Central memory CD4-positive, alpha-beta T cell (primary cell): ENCODE measurements around the gene MT3.
"Not testable (repeated sequence)": the region's sequence is repeated elsewhere in the genome, so short reads cannot be mapped to it uniquely, and the experiment has no call there.

ENCODE experiments used
- DNase-seq: peaks from one replicate; pipeline ENCODE4 v3.0.0; 2022

MT3 gene

DNA sequence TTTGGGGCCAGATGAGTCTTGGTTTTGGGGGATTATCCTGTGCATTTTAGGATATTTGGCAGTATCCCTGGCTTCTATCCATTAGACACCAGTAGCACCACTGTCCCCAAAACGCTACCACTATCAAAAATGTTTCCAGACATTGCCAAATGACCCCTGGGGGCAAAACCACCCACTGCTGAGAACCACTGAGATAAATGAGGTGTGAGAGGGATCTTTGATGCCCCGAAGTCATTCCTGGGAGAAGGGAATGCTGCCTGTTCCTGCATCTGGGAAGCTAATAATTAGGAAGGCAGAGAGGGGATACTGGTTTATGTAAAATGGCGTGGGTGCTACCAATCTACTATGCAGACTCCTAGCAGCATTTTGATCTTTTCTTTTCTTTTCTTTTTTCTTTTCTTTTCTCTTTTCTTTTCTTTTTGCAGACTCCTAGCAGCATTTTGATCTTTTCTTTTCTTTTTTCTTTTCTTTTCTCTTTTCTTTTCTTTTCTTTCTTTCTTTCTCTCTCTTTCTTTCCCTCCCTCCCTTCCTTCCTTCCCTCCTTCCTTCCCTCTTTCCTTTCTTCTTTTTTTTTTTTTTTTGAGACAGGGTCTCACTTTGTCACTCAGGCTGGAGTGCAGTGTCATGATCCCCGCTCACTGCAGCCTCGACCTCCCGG lies 8.8 kb upstream of the MT3 start:
- DNase-seq = no peak

DNA sequence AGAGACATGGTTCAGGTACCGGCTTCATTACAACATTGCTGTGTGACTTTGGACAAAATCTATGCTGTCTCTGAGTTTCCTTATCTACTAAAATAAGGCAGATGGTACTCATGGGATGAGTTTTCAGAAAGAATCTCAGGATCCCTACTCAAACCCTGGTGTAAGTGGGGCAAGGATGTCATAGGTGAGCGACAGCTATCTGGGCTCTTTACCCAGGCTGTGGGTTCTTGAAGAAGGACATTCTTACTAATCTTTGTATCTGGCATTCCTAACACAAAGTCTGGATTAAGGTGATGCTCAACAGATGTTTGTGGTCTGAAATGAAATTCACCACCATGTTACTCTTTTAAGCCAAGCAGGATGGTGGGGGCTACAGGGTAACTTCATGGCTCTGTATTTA lies 6.4 kb upstream of the MT3 start:
- DNase-seq = not testable (repeated sequence)

DNA sequence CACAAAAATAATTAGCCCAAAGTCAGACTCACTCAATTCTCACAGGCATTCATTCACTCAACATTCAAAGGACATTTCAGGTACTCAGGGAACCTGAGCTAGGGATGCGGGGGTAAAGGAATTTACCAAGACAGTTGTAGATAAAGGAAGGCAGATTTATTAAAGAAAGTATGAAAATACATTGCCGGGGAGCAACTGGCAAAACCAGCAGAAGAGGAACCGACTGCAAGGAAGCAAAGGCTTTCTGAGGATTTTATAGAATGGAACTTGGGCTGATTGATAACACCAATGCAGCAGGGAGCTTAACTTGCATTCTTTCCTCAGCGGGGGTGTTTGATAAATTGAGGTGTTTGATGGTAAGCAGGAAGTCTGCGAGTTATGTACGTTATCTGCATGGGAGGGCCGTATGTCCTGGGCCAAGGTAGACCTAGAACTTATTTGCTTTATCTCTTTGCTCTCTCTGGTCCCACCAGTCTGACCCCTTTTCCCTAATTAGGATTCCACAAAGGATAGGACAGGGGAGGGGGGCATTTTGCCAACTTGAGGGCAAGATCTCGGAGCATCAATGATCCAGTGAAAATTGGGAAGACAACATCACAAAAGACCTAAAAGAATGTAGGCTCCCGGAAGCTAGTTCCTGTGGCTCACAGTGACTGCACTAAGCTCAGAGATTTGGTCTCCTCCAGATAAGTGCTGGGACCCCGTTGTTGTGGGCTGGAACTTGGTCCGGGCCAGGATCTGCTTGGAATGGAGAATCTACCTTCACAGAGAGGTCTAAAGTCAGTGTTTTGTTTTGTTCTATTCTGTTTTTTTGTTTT lies 5.8 kb upstream of the MT3 start:
- DNase-seq = no peak

DNA sequence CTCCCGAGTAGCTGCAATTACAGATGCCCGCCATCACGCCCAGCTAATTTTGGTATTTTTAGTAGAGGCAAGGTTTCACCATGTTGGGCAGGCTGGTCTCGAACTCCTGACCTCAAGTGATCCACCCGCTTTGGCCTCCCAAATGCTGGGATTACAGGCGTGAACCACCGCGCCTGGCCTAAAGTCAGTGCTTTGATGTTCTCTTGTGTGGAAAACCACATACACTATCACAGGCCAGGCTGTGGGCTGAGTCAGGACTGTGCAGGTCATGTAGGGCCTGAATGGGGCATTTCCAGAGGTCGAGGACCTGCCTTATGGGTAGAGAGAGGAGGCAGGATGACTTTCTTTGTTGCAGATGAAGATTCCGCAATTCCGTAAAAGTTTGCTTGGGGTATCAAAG lies 5.1 kb upstream of the MT3 start:
- no peak for DNase-seq

DNA sequence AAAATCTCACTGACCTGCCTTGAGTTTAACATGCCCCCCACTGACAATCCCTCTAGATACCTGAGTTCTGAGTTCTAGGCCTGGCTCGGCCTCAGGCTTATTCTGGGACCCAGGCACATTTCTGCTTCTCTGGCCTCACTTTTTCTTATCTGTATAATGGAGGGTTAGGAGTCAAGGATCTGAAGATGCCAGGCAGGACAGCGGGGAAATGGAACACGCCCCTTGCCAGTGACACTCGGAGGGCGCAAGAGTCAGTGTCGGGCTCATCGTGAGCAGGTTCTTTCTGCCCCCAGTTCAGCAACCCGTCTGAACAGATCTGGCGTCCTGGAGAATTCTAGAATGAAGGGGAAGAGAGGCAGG lies 567 bp upstream of the MT3 start:
- no peak for DNase-seq

DNA sequence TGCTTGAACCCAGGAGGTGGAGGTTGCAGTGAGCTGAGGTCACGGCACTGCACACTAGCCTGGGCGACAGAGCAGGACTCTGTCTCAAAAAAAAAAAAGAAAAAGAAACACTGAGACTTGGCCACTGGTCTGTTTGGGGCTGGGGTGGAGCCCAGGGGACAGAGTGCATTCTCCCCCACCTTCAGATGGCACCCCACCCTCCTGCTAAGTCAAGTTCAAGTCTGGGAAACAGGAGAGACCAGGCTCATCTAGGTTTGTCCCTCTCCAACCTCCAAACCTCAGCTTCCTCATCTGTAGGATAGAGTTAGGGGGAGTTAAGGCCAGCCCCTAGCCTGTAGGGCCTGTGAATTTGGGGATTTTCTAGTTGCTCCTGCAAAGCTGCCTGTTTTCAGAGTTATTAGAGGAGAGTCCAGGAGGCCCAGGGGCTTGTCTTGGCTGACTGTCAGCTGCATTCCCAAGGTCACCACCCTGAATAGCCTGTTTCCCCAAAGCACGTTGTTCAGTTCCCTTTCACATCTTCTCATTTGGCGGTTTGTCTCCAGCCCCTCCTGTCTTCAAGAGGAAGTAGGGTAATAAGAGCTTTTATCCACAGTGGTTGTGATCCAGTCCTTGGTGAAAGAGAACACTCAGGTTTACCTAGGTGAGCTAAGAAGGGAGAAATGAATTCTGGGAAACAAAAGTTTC lies 2.2 kb downstream of the MT3 start:
- DNase-seq = no peak

DNA sequence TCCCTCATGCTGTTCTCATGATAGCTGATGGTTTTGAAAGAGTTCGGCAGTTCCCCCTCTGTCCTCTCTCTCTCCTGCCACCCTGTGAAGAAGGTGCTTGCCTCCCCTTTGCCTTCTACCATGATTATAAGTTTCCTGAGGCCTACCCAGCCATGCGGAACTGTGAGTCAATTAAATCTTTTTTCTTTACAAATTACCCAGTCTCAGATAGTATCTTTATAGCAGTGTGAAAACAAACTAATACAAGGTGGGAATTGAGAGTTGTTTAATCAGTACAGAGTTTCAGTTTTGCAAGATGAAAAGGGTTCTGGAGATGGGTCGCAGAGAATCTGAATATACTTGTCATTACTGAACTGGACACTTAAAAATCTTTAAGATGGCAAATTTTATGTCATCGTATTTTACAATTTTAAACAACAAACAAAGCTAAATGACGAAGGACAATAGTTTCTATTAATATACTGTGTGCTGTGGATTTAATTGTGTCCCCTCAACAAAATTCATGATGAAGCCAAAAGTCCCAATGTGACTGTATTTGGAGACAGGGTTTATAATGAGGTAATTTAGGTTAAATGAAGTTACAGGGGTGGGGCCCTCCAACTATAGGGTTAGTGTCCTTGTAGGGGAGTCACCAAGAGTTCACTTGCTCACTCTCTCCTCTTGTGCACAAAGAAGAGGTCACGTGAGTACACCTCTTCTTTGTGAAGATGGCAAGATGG lies 4.4 kb downstream of the MT3 start:
- no peak for DNase-seq

DNA sequence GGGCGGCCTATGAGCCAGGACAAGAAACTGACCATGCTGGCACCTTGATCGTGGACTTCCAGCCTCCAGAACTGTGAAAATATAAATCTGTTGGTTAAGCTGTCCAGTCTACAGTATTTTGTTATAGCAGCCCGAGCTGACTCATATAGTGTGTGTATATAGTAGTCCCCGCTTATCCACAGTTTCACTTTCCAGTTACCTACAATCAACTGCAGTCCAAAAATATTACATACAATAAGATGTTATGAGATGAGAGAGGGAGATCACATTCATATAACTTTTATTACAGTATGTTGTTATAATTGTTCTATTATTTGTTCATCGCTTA lies 4.9 kb downstream of the MT3 start:
- no peak for DNase-seq

DNA sequence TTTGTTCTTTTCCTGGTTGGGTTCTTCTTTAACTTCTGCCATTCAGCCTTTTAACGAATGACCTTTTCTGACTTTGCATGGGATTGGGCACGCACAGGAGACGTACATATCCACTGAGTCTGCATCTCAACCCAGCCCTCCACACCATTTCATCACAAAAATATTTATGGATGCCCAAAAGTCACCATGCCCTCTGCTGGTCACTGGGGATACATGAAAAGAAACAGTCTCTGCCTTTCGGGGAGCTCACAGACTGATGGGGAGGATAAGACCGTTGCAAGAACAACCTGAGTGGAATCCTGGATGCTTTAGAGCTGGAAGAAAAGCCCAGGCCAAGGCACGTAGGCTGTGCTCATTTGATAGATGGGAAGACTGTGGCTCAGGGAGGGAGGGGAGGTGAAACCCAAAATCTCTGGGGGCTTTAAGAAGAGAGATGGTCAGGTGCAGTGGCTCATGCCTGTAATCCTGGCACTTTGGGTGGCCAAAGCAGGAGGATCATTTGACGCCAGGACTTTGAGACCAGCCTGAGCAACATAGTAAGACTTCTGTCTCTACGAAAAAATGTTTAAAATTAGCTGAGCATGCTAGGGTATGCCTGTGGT lies 11.2 kb downstream of the MT3 start:
- peak; percentile 19 for DNase-seq

DNA sequence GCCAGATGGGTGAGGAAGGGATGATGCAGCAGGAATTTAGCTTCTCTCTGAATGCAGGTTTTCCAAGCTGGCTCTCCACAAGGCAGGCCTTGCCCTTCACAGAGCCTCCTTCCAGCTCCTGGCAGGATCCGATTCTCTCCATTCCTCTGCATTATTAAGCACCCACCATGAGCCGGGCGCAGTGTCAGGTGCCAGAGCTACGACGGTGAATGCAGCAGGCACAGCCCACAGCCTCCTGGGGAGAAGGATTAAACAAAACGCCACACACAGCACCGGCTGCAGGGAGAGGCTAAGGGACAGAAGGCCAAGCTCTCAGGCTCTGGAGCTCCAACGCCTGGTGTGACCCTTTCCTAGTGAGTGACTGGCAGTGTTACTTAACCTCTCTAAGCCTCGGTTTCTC lies 12.0 kb downstream of the MT3 start:
- DNase-seq = no peak

DNA sequence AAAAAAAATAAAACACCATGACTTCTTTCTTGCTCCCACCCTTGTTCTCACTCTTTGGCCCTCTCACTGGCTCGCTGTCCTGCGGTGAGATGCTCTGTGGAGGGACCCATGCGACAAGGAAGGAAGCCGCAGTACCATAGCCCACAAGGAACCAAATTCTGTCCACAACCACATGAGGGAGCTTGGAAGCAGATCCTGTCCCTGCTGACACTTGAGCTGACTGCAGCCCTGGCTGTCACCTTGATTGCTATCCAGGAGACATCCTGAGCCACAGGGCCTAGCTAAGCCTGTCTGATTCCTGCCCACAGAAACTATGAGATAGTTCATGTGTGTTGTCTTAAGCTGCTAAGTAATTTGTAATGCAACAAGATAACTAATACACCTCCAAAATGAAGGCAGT lies 14.3 kb downstream of the MT3 start:
- DNase-seq = no peak

DNA sequence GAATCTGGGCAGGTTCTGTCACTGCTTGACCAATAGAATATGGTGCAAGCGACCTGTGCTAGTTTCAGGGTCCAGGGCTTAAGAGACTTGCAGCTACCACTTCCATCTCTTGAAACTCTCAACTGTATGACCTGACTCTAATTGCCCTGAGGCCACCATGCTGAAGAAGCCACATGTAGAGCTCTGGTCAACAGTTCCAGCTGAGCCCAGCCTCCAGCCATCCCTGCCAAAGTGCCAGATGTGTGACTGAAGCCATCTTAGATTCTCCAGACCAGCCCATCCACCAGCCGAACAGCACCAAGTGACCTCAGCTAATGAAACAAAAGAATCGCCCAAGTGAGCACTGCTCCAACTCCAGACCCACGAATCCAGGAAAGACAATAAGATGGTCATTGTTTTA lies 15.6 kb downstream of the MT3 start:
- no peak for DNase-seq

DNA sequence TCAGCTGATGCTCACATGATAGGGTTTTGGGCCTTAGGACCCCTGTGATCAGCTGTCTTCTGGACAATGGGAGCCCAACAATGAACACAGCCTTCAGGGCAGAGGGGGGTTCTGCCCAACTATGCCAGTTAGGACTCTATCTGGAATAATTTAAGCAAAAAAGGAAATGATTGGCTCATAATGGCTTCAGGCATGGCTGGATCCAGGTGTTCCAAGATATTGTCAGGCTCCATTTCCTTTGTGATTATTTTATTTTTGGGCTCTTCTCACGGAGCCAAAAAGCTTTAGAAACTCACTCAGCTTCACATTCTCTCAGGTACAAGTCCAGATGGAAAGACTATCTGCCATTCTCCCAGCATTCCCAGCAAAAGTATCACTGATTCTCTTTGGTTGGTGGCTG lies 16.1 kb downstream of the MT3 start:
- DNase-seq = no peak

DNA sequence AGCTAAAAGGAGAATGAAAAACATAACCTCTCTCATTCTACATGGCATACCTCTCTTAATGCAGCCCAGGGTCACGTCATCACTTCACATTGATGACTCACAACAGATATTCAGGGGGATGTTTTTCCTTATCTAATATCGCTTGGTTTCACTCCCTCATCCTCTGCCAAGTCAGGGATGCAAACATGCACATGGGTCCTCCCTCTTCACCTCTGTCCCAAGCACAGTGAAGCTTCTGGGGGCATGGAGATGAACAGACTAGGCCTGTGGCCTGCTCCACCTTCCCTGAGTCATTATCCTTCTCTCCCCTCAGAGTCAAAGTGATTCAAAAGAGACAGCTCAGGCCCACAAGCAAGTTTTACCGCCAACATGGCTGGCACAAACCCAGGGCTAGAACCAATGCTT lies 16.7 kb downstream of the MT3 start:
- no peak for DNase-seq

DNA sequence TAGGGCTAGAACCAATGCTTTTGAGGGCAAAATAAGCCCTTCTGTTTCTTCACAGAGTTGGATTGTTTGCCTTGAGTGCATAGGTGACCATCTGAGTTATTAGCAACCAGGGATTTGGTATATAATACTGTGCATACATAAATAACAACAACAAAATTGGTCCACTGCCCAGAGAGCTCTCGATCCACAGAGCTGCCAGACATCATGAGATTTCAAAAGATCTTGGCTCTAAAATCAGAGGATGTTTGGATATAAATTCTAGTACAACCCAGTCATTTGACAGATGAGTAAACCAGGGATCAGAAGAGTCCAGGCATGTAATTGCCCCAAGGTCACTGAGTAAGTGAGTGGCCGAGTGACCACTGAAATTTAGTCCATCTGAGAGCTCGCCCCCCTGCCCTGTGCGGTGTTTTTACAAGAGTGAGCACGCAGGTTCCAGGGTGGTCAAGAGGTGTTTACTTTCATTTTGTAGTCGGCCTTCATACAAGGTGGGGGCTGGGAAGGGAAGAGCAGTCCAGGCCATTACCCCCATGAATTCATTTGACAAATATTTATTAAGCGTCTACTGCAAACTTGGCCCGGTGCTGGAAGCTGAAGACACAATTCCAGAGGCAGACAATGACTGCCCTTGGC lies 17.3 kb downstream of the MT3 start:
- DNase-seq = no peak

DNA sequence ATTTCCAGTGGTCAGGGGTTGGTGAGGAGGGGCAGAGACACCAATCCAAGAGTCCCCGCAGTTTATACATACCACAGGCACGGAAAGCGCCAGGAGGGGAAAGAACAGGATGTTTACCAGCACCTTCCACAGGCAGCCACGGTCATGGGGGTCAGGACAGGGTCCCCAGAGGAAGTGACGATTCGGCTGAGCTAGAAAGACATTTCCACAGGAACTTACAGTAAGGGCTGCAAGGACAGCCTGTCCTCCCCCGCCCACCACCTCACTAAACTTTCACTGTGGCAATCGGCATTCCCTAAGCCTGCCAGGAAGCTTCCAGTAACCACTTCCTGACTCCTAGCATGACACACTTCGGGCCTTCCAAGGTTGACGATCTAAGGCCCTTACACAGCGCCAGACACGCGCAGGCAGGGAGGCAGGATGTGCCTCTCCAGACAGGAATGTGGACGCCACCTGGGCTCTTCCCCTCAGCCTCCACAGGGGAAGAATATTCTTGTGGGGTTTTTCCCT lies 17.8 kb downstream of the MT3 start:
- DNase-seq = no peak

DNA sequence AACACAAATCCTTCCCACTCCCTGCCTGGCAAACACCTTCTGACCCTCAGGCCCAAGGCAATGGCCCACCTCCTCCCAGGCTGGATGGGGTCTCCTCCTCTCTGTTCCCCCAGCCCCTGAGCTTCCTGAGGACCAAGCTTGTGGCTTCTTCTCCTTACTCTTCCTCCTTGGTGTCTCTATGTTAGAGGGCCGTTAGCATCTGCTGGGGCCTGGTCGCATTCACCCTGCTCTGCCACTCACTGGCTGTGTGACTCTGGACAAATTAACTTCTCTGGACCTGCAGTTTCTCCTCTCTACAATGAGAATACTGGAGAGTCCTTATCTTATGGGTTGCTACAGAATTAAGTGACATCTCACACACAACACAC lies 18.3 kb downstream of the MT3 start:
- DNase-seq = no peak

DNA sequence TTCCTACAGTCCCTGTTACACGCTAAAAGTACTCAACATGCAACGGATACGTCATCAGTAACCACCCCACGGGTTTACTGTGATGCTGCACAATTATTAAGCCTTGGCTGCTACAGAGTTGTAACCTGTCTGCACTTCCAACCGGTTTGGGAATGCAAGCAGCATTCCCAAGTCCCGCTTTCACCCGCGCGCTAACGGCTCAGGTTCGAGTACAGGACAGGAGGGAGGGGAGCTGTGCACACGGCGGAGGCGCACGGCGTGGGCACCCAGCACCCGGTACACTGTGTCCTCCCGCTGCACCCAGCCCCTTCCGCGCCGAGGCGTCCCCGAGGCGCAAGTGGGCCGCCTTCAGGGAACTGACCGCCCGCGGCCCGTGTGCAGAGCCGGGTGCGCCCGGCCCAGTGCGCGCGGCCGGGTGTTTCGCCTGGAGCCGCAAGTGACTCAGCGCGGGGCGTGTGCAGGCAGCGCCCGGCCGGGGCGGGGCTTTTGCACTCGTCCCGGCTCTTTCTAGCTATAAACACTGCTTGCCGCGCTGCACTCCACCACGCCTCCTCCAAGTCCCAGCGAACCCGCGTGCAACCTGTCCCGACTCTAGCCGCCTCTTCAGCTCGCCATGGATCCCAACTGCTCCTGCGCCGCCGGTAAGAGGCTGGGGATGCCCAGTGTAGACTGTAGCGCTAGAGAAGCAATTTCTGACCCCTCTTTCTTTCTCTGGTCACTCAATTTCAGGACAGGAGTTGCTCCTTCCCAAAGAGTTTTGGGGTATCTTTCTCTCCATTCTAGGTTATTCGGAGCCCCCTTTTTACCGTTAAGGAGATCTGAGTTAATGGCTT lies 18.9 kb downstream of the MT3 start, which contains the start of gene MT2A:
TSS of gene MT2A (plus strand) at position 542 of the 833 bp plus-strand sequence. CDS start at position 614, 72 bp downstream.
- DNase-seq = peak; percentile 83

DNA sequence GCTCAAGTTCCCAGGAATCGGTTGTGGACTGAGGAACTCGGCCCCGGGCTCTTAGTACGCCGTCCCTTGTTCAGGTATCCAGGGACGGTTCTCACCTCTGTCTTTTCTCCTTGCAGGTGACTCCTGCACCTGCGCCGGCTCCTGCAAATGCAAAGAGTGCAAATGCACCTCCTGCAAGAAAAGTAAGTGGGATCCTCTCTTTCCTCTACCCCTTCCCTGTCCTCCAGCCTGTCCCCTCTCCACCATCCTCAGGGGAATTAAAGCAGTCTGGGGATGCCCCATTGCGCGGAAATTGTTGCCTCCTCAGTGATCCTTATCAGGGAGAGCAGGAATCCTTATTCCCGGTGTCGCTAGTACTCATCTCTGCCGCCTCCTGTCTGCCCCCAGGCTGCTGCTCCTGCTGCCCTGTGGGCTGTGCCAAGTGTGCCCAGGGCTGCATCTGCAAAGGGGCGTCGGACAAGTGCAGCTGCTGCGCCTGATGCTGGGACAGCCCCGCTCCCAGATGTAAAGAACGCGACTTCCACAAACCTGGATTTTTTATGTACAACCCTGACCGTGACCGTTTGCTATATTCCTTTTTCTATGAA lies 19.6 kb downstream of the MT3 start:
- no peak for DNase-seq

DNA sequence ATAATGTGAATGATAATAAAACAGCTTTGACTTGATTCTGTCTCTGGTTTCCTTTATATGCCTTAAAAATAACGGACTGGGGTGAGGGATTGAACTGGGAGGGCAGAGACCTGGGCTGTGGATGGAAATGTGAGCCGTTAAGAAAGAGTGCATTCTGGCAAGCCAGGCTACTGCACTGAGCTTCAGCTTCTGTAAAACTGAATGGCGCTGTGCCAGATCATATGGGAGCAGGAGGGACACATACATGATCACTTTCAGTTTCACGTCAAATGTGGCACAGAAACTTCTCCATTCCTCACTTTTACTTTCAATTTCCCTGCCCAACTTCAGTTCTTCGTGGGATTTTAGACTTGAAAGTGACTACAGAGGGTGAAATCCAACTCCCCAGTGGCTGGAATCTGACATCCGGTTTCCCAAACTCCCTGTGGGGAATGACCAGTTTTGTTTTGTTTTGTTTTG lies 20.2 kb downstream of the MT3 start:
- peak; percentile 80 for DNase-seq
